ENCODE measurements around the gene CD4.
A peak's percentile ranks its signal among the peaks of the same experiment; 100 is the strongest.
"Not testable (repeated sequence)": the region's sequence is repeated elsewhere in the genome, so short reads cannot be mapped to it uniquely, and the experiment has no call there.

The CD4 gene

DNA sequence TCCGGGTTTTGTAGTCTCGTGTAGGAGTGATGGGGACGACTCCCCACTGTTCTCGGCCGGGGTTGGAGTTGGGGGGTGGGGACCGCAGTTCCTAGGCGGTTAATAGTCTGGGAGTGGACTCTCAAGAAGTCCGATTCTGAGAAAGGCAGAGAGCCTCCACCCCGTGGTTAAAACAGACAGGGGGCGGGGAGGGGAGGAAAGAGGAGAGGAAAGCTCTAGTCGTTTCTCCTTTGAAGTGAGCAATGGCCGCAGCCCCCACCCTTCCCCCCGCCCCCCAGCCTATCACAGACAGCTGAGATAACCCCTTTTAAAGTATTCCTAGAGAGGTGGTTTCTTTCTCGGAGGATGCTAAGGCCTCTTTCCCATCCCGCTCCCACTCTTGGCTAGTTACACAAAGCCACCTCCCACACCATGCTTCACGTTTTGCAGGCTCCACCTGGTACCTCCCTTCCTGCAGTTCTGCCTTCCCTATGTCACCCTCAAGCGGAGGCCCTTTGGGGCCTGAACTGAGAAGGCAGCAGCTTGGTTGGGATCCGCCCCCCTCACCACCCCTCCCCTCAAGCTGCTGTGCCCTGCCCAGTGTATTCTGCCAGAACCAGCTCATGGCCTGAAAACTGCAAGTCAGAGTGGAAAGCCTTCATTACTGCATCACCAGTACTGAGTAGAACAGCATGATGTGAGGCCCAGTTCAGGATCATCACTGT, 63.5 kb downstream of the CD4 start:
- Histone ChIP-seq H3K4me3 (peak overlapping the region; percentile 51 to 81 (median 63)), H3K27ac (peak overlapping the region; percentile 26 to 97 (median 80))

DNA sequence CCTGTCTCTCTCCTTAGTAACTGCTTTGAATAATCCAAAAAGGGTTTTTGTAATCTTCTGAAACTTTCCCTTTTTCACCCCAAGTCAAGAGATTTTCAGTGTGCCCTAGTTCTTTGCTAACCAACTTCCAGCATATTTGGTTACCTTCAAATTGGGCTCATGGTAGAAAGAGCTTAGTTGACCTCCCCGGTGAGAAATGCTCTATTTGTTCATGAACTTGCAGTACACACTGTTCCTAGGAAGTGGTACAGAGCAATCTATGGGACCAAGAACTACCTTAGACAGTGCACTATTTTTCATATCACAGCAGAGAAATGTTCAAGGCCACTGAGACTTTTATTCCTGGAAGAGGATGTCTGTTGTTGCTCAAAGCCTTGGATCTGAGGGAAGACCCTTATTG, 64.3 kb downstream of the CD4 start:
- Histone ChIP-seq H3K27ac (peak overlapping the region in 17 of 21 experiments; percentile 9 to 97 (median 81)), H3K4me3 (peak overlapping the region in 2 of 7 experiments; percentile 64 to 65)

- H3K4me3 ChIP-seq, result no peak overlapping the region
- H3K27ac ChIP-seq, result peak overlapping the region in 12 of 21 experiments; percentile 9 to 89 (median 80)
Measured at GRCh38 chr12:6854036-6854435, 64.7 kb downstream of the CD4 start.

GRCh38 chr12:6855322-6855721, 66.0 kb downstream of the CD4 start:
- Histone ChIP-seq H3K4me3 (no peak overlapping the region), H3K27ac (no peak overlapping the region)

- Histone ChIP-seq H3K4me3 (no peak overlapping the region), H3K27ac (no peak overlapping the region)
Measured at GRCh38 chr12:6858799-6859198, 69.5 kb downstream of the CD4 start.

DNA sequence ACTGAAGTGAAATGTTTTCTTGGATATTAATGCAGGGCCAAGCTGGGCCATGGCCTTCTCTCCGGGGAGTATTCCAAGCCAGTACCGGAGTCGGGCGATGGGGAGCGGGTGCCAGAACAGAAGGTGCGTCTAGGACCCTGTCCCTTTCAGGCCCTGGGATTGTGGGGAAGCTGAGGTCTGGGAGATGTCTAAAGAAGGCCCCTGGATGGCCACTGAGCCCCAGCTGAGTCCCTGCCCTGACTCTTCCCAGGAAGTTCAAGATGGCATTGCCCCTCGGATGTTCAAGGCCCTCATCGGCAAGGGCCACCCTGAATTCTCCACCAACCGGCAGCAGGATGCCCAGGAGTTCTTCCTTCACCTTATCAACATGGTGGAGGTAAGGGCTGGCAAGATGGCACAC, 70.8 kb downstream of the CD4 start:
- Histone ChIP-seq H3K27ac (no peak overlapping the region), H3K4me3 (no peak overlapping the region)

DNA sequence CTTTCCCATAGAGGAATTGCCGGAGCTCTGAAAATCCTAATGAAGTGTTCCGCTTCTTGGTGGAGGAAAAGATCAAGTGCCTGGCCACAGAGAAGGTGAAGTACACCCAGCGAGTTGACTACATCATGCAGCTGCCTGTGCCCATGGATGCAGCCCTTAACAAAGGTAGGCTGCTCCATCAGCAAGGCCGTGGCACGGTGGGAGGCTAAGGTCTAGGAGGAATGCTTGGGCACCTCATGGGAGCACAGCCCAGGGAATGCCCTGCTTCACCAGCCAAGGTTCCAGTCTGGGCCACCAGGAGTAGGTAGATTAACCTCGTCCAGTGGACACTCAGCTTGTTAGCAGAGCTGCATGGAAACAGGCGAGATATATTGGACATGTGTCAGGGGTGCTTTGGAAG, 71.6 kb downstream of the CD4 start:
- H3K4me3 ChIP-seq, result no peak overlapping the region

GRCh38 chr12:6861391-6861790, 72.1 kb downstream of the CD4 start:
- Histone ChIP-seq H3K27ac (no peak overlapping the region), H3K4me3 (no peak overlapping the region)

More for the DNA sequence above, 71.6 kb downstream of the CD4 start:
- H3K27ac ChIP-seq, result no peak overlapping the region

DNA sequence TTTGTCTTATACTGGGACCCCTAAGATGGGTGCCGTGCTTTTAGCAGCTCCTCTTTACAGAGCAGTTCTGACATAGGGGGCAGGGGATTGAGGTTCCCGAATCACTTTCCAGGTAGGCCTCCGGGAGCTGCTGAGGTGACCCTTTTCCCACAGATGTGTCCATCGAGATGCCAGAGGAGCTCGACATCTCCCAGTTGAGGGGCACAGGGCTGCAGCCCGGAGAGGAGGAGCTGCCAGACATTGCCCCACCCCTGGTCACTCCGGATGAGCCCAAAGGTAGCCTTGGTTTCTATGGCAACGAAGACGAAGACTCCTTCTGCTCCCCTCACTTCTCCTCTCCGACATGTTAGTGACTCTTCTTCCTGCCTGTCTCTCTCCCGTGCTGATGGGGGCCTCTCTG, 73.7 kb downstream of the CD4 start:
- Histone ChIP-seq H3K27ac (no peak overlapping the region), H3K4me3 (no peak overlapping the region)

GRCh38 chr12:6863586-6864321, 74.4 kb downstream of the CD4 start:
- H3K4me3 ChIP-seq, result no peak overlapping the region
- H3K27ac ChIP-seq, result no peak overlapping the region

DNA sequence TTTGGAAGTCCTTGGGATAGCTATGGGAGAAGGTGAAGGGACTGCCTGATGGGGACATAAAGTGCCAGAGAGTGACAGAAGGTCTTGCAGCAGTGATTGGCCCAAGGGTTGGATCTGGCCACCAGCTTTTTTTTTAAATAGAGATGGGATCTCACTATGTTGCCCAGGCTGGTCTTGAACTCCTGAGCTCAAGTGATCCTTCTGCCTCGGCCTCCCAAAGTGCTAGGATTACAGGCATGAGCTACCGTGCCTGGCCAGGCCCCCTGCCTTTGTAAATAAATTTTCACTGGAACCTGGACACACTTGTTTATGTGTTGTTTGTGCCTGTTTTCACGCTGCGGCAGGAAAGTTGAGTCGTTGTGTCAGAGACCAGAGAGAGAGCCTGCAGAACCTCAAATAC, 76.0 kb downstream of the CD4 start:
- not testable (repeated sequence) for H3K4me3 ChIP-seq, H3K27ac ChIP-seq

DNA sequence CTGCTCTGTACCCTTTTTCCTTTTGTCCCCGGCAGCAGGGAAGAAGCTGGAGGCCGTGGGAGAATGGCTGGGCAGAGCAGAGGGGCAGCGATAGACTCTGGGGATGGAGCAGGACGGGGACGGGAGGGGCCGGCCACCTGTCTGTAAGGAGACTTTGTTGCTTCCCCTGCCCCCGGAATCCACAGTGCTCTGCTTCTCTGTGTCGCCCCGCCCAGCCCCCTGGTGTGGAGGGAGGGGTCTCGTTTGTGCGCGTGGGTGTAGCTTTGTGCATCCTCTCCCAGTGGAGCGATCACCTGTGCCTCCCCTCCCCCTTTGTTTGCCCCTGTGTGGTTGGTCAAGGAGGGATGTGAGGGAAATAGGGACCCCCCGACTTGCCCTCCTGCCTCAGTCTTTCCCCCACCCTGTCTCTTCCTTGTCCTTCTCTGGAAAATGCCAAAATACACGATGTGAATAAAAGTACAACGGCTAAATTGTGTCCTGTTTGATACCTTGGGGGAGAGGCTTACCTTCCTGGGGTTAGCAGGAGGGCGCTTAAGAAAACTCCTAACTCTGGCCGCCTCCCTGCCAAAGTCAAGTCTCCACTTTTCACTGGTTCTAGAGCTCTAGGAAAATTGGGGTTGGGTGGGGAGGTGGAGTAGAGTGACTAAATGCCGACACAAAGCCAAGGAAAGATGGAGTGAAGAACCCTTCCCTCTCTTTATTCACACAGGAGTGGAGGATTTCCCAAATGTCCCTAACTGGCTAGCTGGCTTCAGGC, 77.0 kb downstream of the CD4 start:
- Histone ChIP-seq H3K4me3 (peak overlapping the region in 5 of 7 experiments; percentile 88 to 98 (median 92)), H3K27ac (peak overlapping the region in 19 of 21 experiments; percentile 89 to 100 (median 98))

- Histone ChIP-seq H3K27ac (peak overlapping the region in 20 of 21 experiments; percentile 89 to 100 (median 98)), H3K4me3 (peak overlapping the region; percentile 88 to 100 (median 97))
Measured at GRCh38 chr12:6866920-6867412, 77.6 kb downstream of the CD4 start.

- peak within 1 kb of the TSS; percentile 88 to 100 (median 97) for H3K4me3 ChIP-seq
- peak within 1 kb of the TSS; percentile 87 to 100 (median 98) for H3K27ac ChIP-seq
Measured at GRCh38 chr12:6867413-6868210, 78.3 kb downstream of the CD4 start, which contains the start of gene TPI1. TSS of gene TPI1 (plus strand) at chr12:6867531. CDS start at chr12:6867567, 36 bp downstream.

DNA sequence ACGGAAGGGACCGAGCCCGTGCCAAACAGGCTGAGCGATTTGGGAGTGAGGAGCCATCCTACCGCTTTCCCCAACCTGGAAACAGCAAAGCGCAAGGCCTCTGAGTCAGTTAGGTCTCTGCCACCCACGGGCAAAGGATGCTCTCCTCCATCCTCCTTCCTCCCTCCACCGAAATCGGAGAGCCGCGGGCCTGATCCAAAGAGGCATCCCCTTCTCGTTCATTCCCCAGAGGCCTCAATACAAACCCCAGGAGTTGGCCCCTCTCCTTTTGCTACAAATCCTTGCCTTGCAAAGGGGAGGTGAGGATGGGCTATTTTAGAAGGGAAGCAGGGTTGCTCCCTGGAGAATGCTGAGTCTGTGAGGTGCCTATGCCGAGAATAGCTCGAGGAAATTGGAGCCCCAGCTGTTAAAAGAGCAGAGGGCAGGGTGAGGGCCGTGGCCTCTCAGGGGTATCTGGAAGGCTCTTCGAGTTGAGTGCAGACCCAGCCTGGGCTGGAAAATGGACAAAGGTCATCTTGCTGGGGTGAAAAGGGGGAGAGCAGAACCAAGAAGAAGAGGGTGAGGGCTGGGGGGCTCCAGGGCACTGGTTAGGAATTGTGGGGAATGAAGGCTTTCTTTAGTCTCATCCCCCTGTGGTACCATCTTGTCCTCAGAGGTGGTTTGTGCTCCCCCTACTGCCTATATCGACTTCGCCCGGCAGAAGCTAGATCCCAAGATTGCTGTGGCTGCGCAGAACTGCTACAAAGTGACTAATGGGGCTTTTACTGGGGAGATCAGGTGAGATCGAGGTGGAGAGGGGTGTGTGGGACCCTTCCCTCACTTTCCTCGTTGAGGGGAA, 79.1 kb downstream of the CD4 start:
- Histone ChIP-seq H3K27ac (peak overlapping the region in 20 of 21 experiments; percentile 89 to 100 (median 98)), H3K4me3 (peak overlapping the region; percentile 88 to 100 (median 97))

- peak overlapping the region in 9 of 21 experiments; percentile 96 to 100 (median 98) for H3K27ac ChIP-seq
- H3K4me3 ChIP-seq, result peak overlapping the region; percentile 88 to 100 (median 97)
Measured at GRCh38 chr12:6869049-6870021, 80.0 kb downstream of the CD4 start.

DNA sequence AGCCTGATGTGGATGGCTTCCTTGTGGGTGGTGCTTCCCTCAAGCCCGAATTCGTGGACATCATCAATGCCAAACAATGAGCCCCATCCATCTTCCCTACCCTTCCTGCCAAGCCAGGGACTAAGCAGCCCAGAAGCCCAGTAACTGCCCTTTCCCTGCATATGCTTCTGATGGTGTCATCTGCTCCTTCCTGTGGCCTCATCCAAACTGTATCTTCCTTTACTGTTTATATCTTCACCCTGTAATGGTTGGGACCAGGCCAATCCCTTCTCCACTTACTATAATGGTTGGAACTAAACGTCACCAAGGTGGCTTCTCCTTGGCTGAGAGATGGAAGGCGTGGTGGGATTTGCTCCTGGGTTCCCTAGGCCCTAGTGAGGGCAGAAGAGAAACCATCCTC, 81.0 kb downstream of the CD4 start:
- not testable (repeated sequence) for H3K4me3 ChIP-seq
- peak overlapping the region in 2 of 21 experiments; percentile 5 to 98 for H3K27ac ChIP-seq
